Measurements from ENCODE around the gene KRTAP10-12. TPM values are rescaled to one million over a fixed set of nuclear protein-coding genes. Genes with fewer than 3 reads are reported as not detected.

The KRTAP10-12 gene
- total and polyA plus RNA-seq, 10 of the 15 experiments (the other 5 are each of a cell fraction or from before 2014, with no cell fraction given): not detected

- Histone ChIP-seq H3K4me2 (ENCODE audit: control insufficient read depth, insufficient read depth) (no peak overlapping the region), H3K79me2 (ENCODE audit: control insufficient read depth, insufficient read depth, low read length) (no peaks in the 10 kb centered on the region), H3K4me3 (no peak overlapping the region), H4K20me1 (ENCODE audit: control insufficient read depth, insufficient read depth) (no peaks in the 10 kb centered on the region), H2AFZ (ENCODE audit: control insufficient read depth, low read depth, low read length) (no peak overlapping the region), H3K27me3 (replicated peaks in 1 of 2; ENCODE audit: control insufficient read depth in 2 of 2, insufficient read depth in 2 of 2, low read length in 1 of 2) (peaks cover 9 to 18% of the 10 kb centered on the region in 2 experiments; a peak in 3 of 4 replicates), H3K27ac (ENCODE audit: control insufficient read depth, insufficient read depth) (no peak overlapping the region), H3K36me3 (ENCODE audit: control insufficient read depth in 2 of 2, insufficient read depth in 2 of 2, low read length in 1 of 2) (no peaks in the 10 kb centered on the region), H3K4me1 (ENCODE audit: control insufficient read depth, insufficient read depth, low read length) (no peaks in the 10 kb centered on the region), H3K9me3 (replicated peaks; ENCODE audit: control insufficient read depth, insufficient read depth, low read length) (no peaks in the 10 kb centered on the region; the same call in 2 of the 3 replicates), H3K9ac (ENCODE audit: control insufficient read depth, insufficient read depth, low read length) (no peak overlapping the region)
- CTCF ChIA-PET: no interaction called here
- WGBS (ENCODE audit: insufficient coverage, insufficient replicate concordance, low lambda C conversion rate, missing lambda C conversion rate): 49% methylated on average over 10 of the region's 10 CpGs
- ATAC-seq (no peak), FAIRE-seq (no peak), DNase-seq (ENCODE audit: low read depth, low spot score) (no peak)
- BruUV-seq (replicated peaks): no TSS peak
- RAD21 ChIA-PET (ENCODE audit: unreplicated experiment): no interaction called here
- SMC1A ChIA-PET (ENCODE audit: uncharacterized antibody, unreplicated experiment): no interaction called here
- intact Hi-C loops (cut with micrococcal nuclease; ENCODE audit: unreplicated experiment): no loop called here
- in situ Hi-C loops (cut with MboI): no loop called here
- POLR2A ChIA-PET: no interaction called here
- no peak for TF ChIP-seq ZNF217 (IDR thresholded peaks at IDR 0.05)
- TF ChIP-seq POU2F2 (IDR thresholded peaks at IDR 0.05; ENCODE audit: borderline replicate concordance, low read depth, low read length): no peak
- no peak for TF ChIP-seq NFIC (IDR thresholded peaks at IDR 0.05; ENCODE audit: low read depth, low read length)
- no peak for TF ChIP-seq GABPA (IDR thresholded peaks at IDR 0.05; ENCODE audit: low read depth)
- no peak for TF ChIP-seq HSF1 (IDR thresholded peaks at IDR 0.05; ENCODE audit: low read depth, low read length)
- TF ChIP-seq LARP7 (IDR thresholded peaks at IDR 0.05): no peak
- TF ChIP-seq POLR2AphosphoS5 (IDR thresholded peaks at IDR 0.05; ENCODE audit: low read length): no peak
- no peak for TF ChIP-seq EP300 (IDR thresholded peaks at IDR 0.05; ENCODE audit: borderline replicate concordance in 1 of 2, control insufficient read depth in 1 of 2, low read depth in 2 of 2, low read length in 2 of 2)
- TF ChIP-seq BCL11A (IDR thresholded peaks at IDR 0.05; ENCODE audit: low read depth, low read length): no peak
- TF ChIP-seq HDGF (IDR thresholded peaks at IDR 0.05): no peak
- no peak for TF ChIP-seq E4F1 (IDR thresholded peaks at IDR 0.05; ENCODE audit: borderline replicate concordance, partially characterized antibody)
- TF ChIP-seq TCF3 (IDR thresholded peaks at IDR 0.05; ENCODE audit: borderline replicate concordance, insufficient read depth, low read depth, low read length): no peak
- no peak for TF ChIP-seq HDAC2 (IDR thresholded peaks at IDR 0.05)
- no peak for TF ChIP-seq NR2C1 (IDR thresholded peaks at IDR 0.05)
- TF ChIP-seq STAT3 (IDR thresholded peaks at IDR 0.05; ENCODE audit: low read depth, low read length): no peak
- no peak for TF ChIP-seq BMI1 (IDR thresholded peaks at IDR 0.05; ENCODE audit: borderline replicate concordance)
- TF ChIP-seq TARDBP (IDR thresholded peaks at IDR 0.05; ENCODE audit: borderline replicate concordance): no peak
- TF ChIP-seq ZNF384 (IDR thresholded peaks at IDR 0.05; ENCODE audit: borderline replicate concordance, low read depth, low read length): no peak
Observed at GRCh38 chr21:44713846-44714245, 16.9 kb downstream of the KRTAP10-12 start.
